CD14-positive monocyte (primary cell): ENCODE measurements around the gene NNAT. TPM values are rescaled to one million over a fixed set of nuclear protein-coding genes. Genes with fewer than 3 reads are reported as not detected.

Experiments used
- DNase-seq, 3 donors: peaks; one replicate each; pipeline ENCODE4 v3.0.0-alpha.2; 2011 to 2022
- H2AFZ ChIP-seq: 2 replicates; pipeline ENCODE4 v1.6.0; 2012; ENCODE audit warnings: mild to moderate bottlenecking, low read depth, low read length, inconsistent platforms; ENCODE audit not compliant: insufficient read depth, poor library complexity, severe bottlenecking
- H3K27ac ChIP-seq, 2 donors: 1 replicate in 1 of 2; 2 replicates in 1 of 2; pipeline ENCODE4 v1.5.1; 2012 to 2013; ENCODE audit warnings: low read length in 2 of 2, control low read depth in 1 of 2, inconsistent platforms in 1 of 2, low read depth in 1 of 2, mild to moderate bottlenecking in 1 of 2
- H3K27me3 ChIP-seq, 2 donors: one replicate each; pipeline versions ENCODE4 v1.6.0 to v1.6.1; 2011 to 2013; ENCODE audit warnings: low read length in 2 of 2; ENCODE audit not compliant: control insufficient read depth in 2 of 2, insufficient read depth in 2 of 2
- H3K36me3 ChIP-seq, 2 donors: replicated peaks in 1 of 2; 1 replicate in 1 of 2; 2 replicates in 1 of 2; pipeline versions ENCODE4 v1.5.1 to v1.6.1; 2012 to 2013; ENCODE audit warnings: low read length in 2 of 2, control low read depth in 1 of 2, inconsistent platforms in 1 of 2, mild to moderate bottlenecking in 1 of 2; ENCODE audit not compliant: insufficient read depth in 2 of 2, control insufficient read depth in 1 of 2
- H3K4me1 ChIP-seq, 2 donors: 1 replicate in 1 of 2; 2 replicates in 1 of 2; pipeline versions ENCODE4 v1.5.1 to v1.6.1; 2012 to 2013; ENCODE audit warnings: low read length in 2 of 2, control low read depth in 1 of 2, inconsistent platforms in 1 of 2, mild to moderate bottlenecking in 1 of 2, moderate library complexity in 1 of 2; ENCODE audit not compliant: insufficient read depth in 2 of 2, control insufficient read depth in 1 of 2
- H3K4me2 ChIP-seq: replicated peaks from 2 replicates; pipeline ENCODE3; 2012; ENCODE audit warnings: low read length, moderate library complexity, mild to moderate bottlenecking; ENCODE audit not compliant: poor library complexity, severe bottlenecking; ENCODE audit errors: extremely low read depth
- H3K4me3 ChIP-seq, 3 experiments: fragments of 200-600 bp in 1 of 3; sonication (generic) in 1 of 3; replicated peaks in 1 of 3; 1 replicate in 2 of 3; 2 replicates in 1 of 3; pipeline ENCODE4 v1.5.1; 2011 to 2013; ENCODE audit warnings: low read length in 3 of 3, mild to moderate bottlenecking in 3 of 3, control low read depth in 2 of 3, low read depth in 2 of 3, inconsistent platforms in 1 of 3, moderate library complexity in 1 of 3
- H3K79me2 ChIP-seq: 2 replicates; pipeline ENCODE4 v1.6.0; 2012; ENCODE audit warnings: mild to moderate bottlenecking, control low read depth, inconsistent platforms, low read length, moderate library complexity; ENCODE audit not compliant: insufficient read depth
- H3K9ac ChIP-seq: 2 replicates; pipeline ENCODE4 v1.6.0; 2017; ENCODE audit warnings: low read length, mild to moderate bottlenecking; ENCODE audit not compliant: insufficient read depth, poor library complexity, severe bottlenecking
- H3K9me3 ChIP-seq, 2 donors: replicated peaks in 1 of 2; 1 replicate in 1 of 2; 2 replicates in 1 of 2; pipeline versions ENCODE4 v1.5.1 to v1.6.1; 2012 to 2013; ENCODE audit warnings: low read length in 2 of 2, control low read depth in 1 of 2; ENCODE audit not compliant: control insufficient read depth in 1 of 2, insufficient read depth in 1 of 2
- H4K20me1 ChIP-seq: 2 replicates; pipeline ENCODE4 v1.6.0; 2012; ENCODE audit warnings: mild to moderate bottlenecking, low read length, control low read depth, moderate library complexity; ENCODE audit not compliant: insufficient read depth
- H3K27ac Mint-ChIP-seq, 7 donors: one replicate each; pipeline ENCODE4 v1.8.0; 2020; ENCODE audit warnings: mild to moderate bottlenecking in 7 of 7, mixed read lengths in 7 of 7, moderate library complexity in 6 of 7, inconsistent platforms in 2 of 7
- H3K27me3 Mint-ChIP-seq, 3 donors: one replicate each; pipeline ENCODE4 v1.8.0; 2021 to 2022; ENCODE audit warnings: low read depth in 3 of 3, mild to moderate bottlenecking in 3 of 3, mixed read lengths in 3 of 3, moderate library complexity in 3 of 3, inconsistent platforms in 1 of 3
- H3K36me3 Mint-ChIP-seq, 2 donors: one replicate each; pipeline ENCODE4 v1.8.0; 2020; ENCODE audit warnings: mixed read lengths in 2 of 2, inconsistent platforms in 1 of 2, mild to moderate bottlenecking in 1 of 2
- H3K4me1 Mint-ChIP-seq: one replicate; pipeline ENCODE4 v1.8.0; 2020; ENCODE audit warnings: mild to moderate bottlenecking, mixed read lengths
- H3K4me3 Mint-ChIP-seq, 2 donors: one replicate each; pipeline ENCODE4 v1.8.0; 2020; ENCODE audit warnings: mild to moderate bottlenecking in 2 of 2, mixed read lengths in 2 of 2, moderate library complexity in 1 of 2
- H3K9me3 Mint-ChIP-seq, 7 donors: one replicate each; pipeline ENCODE4 v1.8.0; 2020 to 2022; ENCODE audit warnings: mixed read lengths in 7 of 7, mild to moderate bottlenecking in 6 of 7, moderate library complexity in 6 of 7, inconsistent platforms in 2 of 7
- WGBS: methylation state at CpG from one replicate; pipeline ENCODE4 v1.1.5; 2013; ENCODE audit warnings: missing lambda C conversion rate; ENCODE audit not compliant: insufficient coverage; 5-methylcytosine and 5-hydroxymethylcytosine counted together
- intact Hi-C, 2 donors: fragments of 100-400 bp; cut with micrococcal nuclease; formaldehyde crosslinking; loops; one replicate each; pipeline versions ENCODE4 v1.15.0 to v1.15.1; 2023
- polyA plus RNA-seq, 3 donors: library from polyadenylated mRNA; depleted of rRNA in 1 of 3; unstranded in 2 of 3; stranded (reverse) in 1 of 3; fragments of 300-500 nt in 2 of 3; fragments of >200 nt in 1 of 3; fragmentation: Illumina TruSeq in 2 of 3; gene quantifications; 1 replicate in 2 of 3; 2 replicates in 1 of 3; pipeline ENCODE4 v1.2.3, GENCODE V29; 2012 to 2021
- TF ChIP-seq, protein P1 (sequence below): fragments of 200-600 bp; IDR thresholded peaks from one replicate; pipeline ENCODE4 v1.8.0; 2022; ENCODE audit warnings: antibody characterized with exemption, mild to moderate bottlenecking

The NNAT gene
- polyA plus RNA-seq, 3 donors, result not detected

DNA sequence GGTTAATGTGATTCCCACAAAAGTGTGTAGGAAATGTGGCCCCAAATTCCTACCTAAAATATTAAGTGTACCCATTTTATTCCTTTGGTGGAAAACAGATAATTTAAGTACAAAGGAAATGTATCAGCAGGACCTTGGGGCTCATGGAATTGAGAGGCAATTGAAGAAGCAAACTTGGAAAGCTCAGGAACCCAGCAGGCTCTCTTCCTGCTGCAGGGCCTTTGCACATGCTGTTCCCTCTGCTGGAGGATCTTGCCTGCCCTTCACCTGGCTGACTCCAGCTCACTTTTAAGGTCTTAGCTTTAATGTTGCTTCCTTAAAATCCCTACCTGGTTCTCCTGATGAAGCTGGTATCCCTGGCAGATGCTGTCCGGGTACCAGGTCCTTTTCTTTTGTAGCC lies 16.5 kb downstream of the NNAT start:
- Mint-ChIP-seq H3K9me3 (peaks cover 0 to 6% (median 0%) of the 10 kb centered on the region in 7 donors), H3K4me3 (no peak overlapping the region), H3K36me3 (no peaks in the 10 kb centered on the region), H3K27me3 (peaks cover 2 to 8% (median 5%) of the 10 kb centered on the region in 3 donors), H3K27ac (no peak overlapping the region), H3K4me1 (peaks cover 13% of the 10 kb centered on the region)
- Histone ChIP-seq H3K27me3 (no peaks in the 10 kb centered on the region), H3K4me2 (no peak overlapping the region), H4K20me1 (no peaks in the 10 kb centered on the region), H3K27ac (no peak overlapping the region), H3K9me3 (no peaks in the 10 kb centered on the region), H3K79me2 (no peaks in the 10 kb centered on the region), H3K9ac (no peak overlapping the region), H3K4me3 (no peak overlapping the region), H3K4me1 (peaks cover 0 to 7% of the 10 kb centered on the region in 2 donors), H2AFZ (no peak overlapping the region), H3K36me3 (no peaks in the 10 kb centered on the region)
- TF ChIP-seq, protein P1, sequence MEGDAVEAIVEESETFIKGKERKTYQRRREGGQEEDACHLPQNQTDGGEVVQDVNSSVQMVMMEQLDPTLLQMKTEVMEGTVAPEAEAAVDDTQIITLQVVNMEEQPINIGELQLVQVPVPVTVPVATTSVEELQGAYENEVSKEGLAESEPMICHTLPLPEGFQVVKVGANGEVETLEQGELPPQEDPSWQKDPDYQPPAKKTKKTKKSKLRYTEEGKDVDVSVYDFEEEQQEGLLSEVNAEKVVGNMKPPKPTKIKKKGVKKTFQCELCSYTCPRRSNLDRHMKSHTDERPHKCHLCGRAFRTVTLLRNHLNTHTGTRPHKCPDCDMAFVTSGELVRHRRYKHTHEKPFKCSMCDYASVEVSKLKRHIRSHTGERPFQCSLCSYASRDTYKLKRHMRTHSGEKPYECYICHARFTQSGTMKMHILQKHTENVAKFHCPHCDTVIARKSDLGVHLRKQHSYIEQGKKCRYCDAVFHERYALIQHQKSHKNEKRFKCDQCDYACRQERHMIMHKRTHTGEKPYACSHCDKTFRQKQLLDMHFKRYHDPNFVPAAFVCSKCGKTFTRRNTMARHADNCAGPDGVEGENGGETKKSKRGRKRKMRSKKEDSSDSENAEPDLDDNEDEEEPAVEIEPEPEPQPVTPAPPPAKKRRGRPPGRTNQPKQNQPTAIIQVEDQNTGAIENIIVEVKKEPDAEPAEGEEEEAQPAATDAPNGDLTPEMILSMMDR, result no peak
- no peak for DNase-seq
- intact Hi-C loops, result no loop called here
- no CpG with 5 or more reads among the region's 1 CpG for whole genome bisulfite sequencing

DNA sequence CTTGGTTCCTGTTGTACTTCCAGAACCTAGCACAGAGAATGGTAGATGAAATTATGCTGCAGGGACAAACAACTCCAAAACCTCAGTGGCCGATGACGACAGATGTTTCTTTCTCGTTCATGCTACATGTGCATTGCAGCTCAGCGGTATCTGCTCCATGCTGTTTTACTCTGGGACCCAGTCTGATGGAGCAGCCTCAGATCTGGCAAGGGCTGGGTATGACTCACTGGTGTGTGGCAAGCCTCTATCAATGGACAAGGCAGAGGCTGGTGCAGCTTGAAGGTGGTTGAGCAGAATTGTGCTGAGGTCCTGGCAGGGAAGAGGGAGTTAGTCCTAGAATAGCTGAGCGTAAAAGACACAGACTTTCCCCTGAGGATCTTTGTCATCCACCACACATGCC lies 17.0 kb downstream of the NNAT start:
- peak overlapping the region; percentile 17 for H2AFZ ChIP-seq
- no peaks in the 10 kb centered on the region for H3K36me3 ChIP-seq
- H4K20me1 ChIP-seq, result no peaks in the 10 kb centered on the region
- peaks cover 0 to 7% of the 10 kb centered on the region in 2 donors for H3K4me1 ChIP-seq
- 87% methylated on average over 4 of the region's 5 CpGs for WGBS
- no peaks in the 10 kb centered on the region for H3K79me2 ChIP-seq
- Mint-ChIP-seq H3K27me3 (peaks cover 2 to 8% (median 5%) of the 10 kb centered on the region in 3 donors), H3K4me1 (peaks cover 13% of the 10 kb centered on the region), H3K4me3 (no peak overlapping the region), H3K36me3 (no peaks in the 10 kb centered on the region), H3K9me3 (peaks cover 0 to 6% (median 0%) of the 10 kb centered on the region in 7 donors), H3K27ac (peak overlapping the region in 1 of 7 donors; percentile 51)
- no peak overlapping the region for H3K9ac ChIP-seq
- intact Hi-C loops, result no loop called here
- TF ChIP-seq, protein P1, result no peak
- no peak overlapping the region for H3K4me3 ChIP-seq
- H3K4me2 ChIP-seq, result no peak overlapping the region
- no peak overlapping the region for H3K27ac ChIP-seq
- no peak for DNase-seq
- no peaks in the 10 kb centered on the region for H3K27me3 ChIP-seq
- no peaks in the 10 kb centered on the region for H3K9me3 ChIP-seq
